ENCODE results near the gene UTP4.
A peak's percentile ranks its signal among the peaks of the same experiment; 100 is the strongest.
"Not testable (repeated sequence)": the region's sequence is repeated elsewhere in the genome, so short reads cannot be mapped to it uniquely, and the experiment has no call there.

UTP4 gene

DNA sequence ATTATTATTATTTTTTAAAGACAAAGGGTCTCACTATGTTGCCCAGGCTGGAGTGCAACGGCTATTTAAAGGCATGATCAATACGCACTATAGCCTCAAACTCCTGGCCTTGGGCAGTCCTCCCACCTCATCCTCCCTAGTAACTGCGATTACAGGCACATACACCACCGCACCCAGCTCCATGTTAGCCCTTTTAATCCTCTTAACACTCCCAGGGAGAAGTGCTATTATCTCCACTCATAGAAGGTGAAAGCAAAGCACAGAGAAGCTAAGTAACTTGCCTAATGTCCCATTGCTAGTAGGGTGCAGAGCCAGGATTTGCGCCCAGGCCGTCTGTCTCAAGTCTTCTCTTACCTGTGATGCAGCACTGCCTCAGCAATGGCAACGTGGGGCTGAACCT is 22.0 kb upstream of the UTP4 start:
- no peak for DNase-seq (ENCODE audit: low spot score)

DNA sequence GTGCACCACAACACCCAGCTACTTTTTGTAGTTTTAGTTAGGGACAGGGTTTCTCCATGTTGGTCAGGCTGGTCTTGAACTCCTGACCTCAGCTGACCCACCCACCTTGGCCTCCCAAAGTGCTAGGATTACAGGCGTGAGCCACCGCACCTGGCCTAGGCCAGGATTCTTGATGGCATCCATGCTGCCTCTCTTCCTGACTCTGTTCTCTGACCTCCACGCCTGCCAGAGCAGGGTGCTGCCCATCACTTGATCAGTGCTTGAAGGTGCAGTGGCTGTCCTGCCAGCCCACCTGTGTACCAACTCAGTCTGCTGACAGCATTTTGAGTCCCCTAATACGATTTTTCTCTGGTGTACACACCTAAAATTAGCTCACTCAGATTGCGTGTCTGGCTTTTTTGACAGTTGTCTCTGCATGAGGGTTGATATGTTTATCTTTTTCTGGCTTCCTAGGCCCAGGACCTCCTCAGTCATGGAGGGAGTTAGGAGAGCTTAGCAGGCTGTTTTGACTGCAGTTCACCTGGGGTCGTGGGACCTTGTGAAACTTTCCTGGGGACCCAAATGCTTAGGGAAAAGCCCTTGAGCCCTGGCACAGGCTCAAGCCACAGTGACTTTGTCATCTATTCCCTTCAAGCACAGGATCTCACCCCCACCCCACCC is 21.1 kb upstream of the UTP4 start:
- no peak for DNase-seq (ENCODE audit: low spot score)

DNA sequence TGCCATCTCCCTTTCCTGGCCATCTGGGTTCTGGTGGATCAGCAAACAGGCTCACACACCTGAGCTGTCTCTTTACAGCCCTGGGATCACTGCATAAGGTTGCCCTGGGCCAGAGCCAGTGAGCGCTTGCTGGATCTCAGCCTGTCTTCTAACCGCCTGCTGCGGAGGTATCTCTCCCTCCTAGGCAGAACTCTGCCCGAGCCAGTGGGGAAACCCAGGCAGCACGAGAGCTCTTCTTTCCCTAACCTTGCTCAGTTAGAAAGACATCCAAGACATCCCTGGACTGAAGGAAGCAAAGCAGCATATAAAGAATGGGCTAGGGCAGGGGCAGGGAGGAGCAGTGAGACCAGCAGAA is 20.6 kb upstream of the UTP4 start:
- DNase-seq (ENCODE audit: low spot score), result no peak

DNA sequence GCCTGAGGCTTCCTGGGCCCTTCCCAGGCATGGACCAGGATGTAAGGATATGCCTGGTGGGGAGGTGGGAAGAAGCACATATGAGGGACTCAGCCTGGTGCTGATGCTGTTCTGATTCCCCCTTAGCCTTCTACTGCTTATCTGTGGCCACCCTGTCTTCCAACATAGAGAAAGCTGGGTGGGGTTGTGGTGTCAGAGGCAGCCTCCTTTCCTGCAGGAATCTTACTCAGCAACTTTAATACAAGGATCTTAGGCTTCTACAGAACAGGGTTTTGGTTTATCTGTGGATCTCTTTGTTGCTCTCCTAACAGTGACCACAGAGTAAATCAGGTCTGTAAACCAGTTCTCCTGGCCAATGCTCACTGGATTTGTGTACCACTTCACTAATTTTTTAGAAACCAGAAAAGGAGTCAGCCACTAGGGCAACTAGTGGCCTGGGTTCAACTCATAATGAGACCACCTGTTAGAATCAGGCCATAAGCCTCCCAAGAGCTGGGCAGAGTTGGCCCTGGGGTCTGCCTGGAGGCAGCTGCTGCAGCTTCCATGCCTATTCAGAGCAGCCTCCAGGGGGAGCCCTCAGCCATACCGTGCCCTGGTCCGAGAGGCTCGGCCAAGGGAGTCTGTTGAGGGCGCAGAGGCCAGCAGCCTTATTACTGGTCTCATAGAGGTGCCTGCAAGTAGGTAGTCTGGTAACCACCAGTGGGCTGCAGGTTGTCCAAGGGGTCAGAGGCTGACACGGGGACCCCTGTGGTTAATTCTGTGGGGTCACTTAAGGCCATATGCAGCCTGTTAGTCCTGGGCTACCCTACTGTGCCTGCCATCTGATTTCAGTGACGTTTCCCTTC is 19.9 kb upstream of the UTP4 start:
- DNase-seq (ENCODE audit: low spot score), result peak; percentile 84

DNA sequence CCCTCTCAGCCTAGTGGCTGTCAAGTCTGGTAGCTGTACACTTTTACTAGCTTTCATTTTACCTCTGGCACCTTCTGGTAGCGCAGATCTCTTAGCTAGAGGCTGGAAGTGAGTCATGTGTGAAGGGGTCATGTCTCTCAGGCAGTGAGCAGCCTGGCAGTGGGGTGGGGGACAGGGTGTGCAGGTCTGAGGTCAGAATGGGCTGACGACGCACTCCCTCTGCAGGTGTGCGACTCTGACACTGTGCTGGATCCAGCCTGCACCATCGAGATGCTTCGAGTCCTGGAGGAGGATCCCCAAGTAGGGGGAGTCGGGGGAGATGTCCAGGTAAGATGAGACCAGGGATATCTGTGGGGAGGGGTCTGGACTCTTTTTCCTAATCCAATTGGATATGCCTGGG is 19.2 kb upstream of the UTP4 start:
- no peak for DNase-seq (ENCODE audit: low spot score)

DNA sequence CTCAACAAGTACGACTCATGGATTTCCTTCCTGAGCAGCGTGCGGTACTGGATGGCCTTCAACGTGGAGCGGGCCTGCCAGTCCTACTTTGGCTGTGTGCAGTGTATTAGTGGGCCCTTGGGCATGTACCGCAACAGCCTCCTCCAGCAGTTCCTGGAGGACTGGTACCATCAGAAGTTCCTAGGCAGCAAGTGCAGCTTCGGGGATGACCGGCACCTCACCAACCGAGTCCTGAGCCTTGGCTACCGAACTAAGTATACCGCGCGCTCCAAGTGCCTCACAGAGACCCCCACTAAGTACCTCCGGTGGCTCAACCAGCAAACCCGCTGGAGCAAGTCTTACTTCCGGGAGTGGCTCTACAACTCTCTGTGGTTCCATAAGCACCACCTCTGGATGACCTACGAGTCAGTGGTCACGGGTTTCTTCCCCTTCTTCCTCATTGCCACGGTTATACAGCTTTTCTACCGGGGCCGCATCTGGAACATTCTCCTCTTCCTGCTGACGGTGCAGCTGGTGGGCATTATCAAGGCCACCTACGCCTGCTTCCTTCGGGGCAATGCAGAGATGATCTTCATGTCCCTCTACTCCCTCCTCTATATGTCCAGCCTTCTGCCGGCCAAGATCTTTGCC is 18.0 kb upstream of the UTP4 start:
- no peak for DNase-seq (ENCODE audit: low spot score)

DNA sequence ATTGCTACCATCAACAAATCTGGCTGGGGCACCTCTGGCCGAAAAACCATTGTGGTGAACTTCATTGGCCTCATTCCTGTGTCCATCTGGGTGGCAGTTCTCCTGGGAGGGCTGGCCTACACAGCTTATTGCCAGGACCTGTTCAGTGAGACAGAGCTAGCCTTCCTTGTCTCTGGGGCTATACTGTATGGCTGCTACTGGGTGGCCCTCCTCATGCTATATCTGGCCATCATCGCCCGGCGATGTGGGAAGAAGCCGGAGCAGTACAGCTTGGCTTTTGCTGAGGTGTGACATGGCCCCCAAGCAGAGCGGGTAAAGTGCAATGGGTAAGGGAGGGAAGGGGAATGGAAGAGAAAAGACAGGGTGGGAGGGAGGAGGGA is 17.5 kb upstream of the UTP4 start:
- DNase-seq (ENCODE audit: low spot score), result no peak

DNA sequence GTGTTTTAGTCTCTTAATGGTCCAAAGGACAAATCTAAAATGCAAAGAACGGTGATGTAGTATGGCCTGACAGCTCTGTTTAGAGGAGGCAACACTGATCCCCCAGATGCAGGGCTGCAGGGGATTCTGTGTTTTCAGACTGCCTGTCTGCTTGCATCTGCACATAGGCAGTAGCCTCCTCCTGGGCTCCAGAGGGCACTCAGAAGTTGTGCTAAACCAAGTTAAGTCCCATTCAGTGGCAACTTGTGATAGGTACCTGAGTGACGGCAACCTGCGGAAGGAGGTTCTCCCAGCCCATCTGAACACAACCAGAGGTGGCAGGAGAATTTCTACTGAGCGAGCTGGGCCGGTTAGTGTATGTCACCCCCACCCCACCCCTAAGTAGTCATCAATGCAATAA is 17.1 kb upstream of the UTP4 start:
- DNase-seq (ENCODE audit: low spot score), result no peak

DNA sequence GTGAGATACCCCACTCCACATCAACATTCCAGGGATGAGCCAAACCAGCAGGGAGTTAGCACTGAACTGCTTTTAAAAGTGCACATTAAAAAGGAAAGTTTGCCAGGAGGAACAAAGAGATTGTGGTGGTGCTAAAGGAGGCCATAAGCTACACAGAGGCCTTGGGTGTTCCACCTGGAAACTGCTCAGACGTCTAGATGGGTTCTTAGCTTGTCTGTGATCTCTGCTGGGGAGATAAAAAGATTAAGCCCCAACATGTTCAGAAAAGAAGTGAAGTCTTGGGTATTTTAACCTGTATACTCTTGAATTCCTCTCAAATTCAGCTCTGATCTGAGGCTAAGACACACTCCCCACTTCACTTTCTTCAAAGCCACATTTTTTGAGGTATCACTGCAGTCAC is 16.6 kb upstream of the UTP4 start:
- no peak for DNase-seq (ENCODE audit: low spot score)

DNA sequence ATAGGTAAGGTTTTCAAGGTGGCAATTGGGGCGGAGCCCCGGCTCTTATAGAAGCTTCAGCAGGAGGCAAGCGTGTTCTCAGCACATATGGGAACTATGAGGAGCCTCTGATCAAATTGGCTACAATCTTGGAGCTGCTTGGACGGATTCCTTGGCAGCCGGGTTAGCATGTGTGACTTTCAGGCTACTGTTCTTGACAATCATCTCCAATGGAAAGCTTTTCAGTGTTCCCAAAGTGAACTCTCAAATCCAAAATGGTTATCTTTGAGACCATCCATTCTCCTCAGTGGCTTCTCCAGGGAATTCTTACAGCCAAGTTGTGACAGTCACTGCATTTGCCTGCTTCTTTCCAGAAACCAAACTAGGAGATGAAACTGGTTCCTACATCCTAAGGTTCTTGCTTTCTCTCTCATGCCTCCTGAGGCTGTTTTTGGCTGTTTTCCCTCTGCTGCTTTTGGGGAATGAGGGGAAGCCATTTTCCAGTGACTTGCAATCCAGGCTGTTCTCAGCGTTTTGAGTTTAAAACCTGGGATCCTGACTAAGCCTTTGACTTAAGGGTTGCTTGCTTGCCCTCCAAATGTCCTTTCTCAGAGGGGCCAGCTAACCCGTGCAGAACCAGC is 16.1 kb upstream of the UTP4 start:
- DNase-seq (ENCODE audit: low spot score), result no peak

DNA sequence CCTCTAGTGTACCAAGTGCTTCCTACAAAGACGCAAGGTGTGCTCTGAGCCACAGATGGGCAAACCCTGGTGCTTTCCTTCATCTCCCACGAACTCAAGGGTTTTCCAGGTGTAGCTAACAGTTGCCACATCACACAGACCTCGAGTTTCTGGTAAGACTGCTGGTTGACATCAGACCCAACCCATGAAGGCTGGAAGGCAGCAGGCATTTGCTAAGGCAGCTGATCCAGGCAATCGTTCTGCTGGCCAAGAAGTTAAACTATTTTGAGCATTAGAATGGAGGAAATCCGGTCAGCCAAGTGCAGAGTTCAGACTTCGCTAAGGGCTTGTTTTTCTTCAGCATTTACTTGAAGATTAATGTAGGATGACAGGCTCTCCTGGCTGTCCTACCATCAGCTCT is 15.5 kb upstream of the UTP4 start:
- DNase-seq (ENCODE audit: low spot score), result no peak

DNA sequence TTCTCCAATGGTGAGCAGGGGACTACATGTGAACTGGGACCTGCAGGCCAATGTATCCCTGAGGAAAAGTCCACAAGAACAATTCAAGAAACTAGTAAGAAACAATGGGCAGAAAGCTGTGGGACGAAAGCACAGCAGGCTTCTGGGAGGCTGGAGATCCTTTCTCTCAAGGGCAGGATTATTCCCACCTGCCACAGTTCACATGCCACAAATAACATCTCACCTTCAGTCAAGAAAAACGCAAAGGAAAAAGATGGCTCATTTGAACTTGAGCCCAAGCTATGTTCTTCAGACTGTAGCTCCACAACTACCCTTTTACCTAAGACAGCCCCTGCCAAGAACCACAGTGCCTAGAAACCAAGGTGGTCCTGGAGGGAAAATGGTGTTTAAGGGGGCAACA is 14.0 kb upstream of the UTP4 start:
- DNase-seq (ENCODE audit: low spot score), result no peak

DNA sequence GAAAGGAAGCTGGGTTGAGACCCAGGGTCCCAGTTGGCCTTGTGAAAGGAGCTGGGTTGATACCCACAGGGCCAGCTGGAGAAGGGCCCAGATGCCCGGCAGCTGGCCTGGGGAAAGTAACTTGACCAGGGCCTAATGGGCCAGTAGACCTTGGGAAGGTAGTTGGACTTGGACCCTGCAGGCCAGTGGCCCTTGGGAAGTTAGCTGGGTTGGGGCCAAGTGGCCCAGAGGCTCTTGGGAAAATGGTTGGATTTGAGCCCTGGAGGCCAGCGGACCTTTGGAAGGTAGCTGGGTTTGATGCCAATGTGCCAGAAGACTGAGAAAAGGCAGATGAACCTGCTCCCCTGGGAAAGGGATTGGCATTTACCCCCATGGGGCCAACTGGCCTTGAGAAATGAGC is 13.5 kb upstream of the UTP4 start:
- no peak for DNase-seq (ENCODE audit: low spot score)

DNA sequence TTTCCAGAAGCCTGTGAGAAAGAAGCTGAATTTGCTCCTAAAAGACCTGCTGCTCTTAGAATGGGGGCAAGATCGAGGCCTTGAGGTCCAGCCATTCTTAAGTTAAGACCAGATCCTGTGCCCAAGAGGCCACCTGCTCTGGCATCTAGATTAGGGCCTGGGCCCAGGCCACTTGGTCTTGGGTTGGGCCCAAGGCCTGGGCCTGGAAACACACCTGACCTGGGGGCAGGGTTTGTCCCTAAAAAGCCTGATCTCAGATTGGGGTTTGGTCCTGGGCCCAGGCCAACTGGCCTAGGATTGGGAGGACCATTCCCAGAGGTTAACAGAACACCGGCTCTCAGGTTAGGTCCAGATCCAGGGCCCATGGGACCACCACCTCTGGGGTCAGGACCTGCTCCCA is 12.9 kb upstream of the UTP4 start:
- no peak for DNase-seq (ENCODE audit: low spot score)

DNA sequence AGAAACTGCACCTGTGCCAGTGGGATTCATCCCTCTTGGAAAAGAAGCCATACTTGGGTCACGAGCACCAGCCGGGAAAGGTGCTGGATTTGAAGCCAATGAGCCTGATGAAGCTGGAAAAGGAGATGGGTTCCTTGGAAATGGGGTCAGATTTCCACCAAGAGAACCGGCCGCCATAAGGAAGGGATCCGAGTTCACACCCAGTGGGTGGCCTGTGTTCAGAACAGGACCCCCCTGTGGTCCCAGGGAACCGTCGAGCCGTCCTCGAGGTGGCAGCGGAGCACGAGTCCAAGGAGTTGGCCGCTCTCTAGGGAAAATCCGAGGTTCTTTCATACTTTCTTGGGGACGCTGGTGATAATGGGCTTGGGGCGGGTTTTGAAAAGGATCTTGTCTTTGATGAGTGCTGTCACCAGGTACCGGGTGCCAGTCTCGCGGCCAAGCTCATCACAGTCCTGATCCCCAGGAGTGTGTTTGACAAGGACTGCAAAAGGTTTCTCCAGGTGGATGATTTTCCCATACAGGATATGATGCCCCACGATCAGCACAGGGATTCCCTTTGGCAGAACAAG is 12.3 kb upstream of the UTP4 start:
- no peak for DNase-seq (ENCODE audit: low spot score)

DNA sequence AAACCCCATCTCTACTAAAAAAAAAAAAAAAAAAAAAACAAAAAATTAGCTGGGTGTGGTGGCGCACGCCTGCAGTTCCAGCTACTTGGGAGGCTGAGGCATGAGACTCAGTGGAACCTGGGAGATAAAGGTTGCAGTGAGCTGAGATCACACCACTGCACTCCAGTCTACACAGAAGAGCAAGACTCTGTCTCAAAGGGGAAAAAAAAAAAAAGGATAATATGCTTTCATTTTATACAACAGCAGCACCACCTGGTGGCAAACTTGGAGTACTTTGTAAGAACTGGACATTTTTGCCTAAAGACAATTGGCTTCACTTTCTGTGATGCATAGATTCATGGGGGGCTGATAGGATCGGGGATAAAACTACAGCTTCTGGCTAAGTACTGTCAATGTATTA is 8.5 kb upstream of the UTP4 start:
- peak; percentile 56 for DNase-seq (ENCODE audit: low spot score)

DNA sequence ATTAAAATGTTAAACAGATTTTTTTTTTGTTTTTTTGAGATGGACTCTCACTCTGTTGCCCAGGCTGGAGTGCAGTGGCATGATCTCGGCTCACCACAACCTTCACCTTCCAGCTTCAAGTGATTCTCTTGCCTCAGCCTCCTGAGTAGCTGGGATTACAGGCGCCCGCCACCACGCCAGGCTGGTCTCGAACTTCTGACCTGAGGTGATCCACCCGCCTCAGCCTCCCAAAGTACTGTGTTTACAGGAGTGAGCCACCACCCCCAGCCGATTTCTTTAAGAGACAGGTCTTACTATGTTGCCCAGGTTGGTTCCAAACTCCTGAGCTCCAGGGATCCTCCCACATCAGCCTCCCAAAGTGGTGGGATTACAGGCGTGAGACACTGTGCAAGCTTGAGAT is 8.0 kb upstream of the UTP4 start:
- not testable (repeated sequence) for DNase-seq (ENCODE audit: low spot score)

DNA sequence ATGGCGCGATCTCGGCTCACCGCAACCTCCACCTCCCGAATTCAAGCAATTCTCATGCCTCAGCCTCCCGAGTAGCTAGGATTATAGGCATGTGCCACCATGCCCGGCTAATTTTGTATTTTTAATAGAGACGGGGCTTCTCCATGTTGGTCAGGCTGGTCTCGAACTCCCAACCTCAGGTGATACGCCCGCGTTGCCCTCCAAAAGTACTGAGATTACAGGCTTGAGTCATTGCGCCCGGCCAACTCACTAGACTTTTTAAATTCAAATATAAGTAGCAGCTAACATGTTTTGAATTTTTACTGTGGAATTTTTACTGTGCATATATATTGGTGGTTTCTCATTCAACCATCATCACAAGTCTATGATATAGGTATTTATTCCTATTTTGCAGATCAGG is 7.5 kb upstream of the UTP4 start:
- DNase-seq (ENCODE audit: low spot score), result not testable (repeated sequence)

DNA sequence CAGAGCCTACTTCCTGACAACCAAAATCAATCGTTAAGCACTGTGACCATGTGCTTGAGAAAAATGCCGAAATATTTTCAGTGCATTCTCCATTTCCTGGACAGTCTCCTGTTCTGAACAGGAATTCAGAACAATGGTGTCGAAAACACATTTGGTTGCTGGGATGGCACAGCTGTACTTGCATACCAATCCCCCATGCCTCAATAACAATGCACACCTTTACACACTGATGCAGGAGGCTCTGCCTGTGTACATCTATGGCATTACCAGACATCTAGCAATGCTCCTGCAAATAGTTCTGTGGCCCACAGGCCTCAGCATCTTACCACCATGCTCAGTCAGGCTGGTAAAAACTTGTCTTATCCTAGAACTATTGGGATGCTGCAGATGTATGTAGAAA is 6.2 kb upstream of the UTP4 start:
- no peak for DNase-seq (ENCODE audit: low spot score)

DNA sequence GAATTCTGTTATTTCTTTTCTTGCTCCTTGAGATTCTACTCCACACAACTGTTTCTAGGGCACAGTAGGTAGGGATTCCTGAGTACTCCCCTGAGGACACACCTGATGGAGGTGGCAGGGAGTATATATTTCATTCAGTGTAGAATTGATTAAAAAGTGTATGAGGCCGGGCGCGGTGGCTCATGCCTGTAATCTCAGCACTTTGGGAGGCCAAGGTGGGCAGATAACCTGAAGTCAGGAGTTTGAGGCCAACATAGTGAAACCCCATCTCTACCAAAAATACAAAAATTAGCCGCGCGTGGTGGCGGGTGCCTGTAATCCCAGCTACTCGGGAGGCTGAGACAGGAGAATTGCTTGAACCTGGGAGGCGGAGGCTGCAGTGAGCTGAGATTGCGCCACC is 5.6 kb upstream of the UTP4 start:
- not testable (repeated sequence) for DNase-seq (ENCODE audit: low spot score)

DNA sequence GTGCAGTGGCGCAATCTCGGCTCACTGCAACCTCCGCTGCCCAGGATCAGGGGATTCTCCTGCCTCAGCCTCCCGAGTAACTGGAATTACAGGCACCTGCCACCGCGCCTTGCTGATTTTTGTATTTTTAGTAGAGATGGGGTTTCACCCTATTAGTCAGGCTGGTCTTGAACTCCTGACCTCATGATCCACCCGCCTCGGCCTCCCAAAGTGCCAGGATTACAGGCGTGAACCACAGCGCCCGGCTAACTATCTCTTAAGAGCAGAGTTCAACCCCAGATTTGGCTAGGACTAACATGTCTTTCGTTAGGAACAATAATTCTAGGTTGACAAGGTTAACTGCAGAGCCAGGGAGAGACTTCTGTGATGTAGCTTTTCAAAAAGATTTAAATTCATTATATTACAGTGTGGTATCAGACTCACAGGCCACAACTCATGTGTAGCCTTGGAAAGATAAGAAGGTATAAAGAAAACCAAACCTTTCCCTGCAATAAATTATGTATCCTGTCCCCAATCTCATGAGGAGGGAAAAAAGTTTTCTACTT is 4.4 kb upstream of the UTP4 start:
- DNase-seq (ENCODE audit: low spot score), result no peak

DNA sequence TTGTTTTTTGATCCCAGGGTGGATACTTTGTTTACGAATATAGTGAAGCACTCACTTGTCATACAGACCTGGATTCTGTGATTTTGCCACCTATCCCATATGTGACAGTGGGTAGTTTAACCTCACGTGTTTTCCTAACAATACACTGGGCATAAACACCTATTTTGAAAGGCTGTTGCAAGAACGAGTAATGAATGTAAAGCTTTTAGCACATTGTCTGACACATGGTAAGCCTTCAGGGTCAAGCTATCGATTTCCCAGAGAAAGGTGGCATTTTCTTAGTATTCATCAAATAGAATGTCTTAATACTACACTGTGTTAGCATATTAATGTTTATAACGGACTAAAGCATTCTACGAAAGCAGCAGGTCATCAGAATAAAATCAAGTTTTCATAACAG is 2.0 kb upstream of the UTP4 start:
- no peak for DNase-seq (ENCODE audit: low spot score)

Data from hepatic stellate cell (primary cell).